Keratinocyte (primary cell): ENCODE data around the gene SPEF1. TPM values are rescaled to one million over a fixed set of nuclear protein-coding genes. Genes with fewer than 3 reads are reported as not detected.

Source experiments
- DNase-seq: peaks from one replicate; pipeline ENCODE4 v3.0.0-alpha.2; 2011; ENCODE audit warnings: low read depth, missing footprints, low spot score
- FAIRE-seq: peaks from 2 replicates; lab custom pipeline; 2011; peaks lifted over from hg19 to GRCh38; lab: Jason Lieb, UNC
- H2AFZ ChIP-seq: 2 replicates; pipeline ENCODE4 v1.6.0; 2012; ENCODE audit warnings: low read length, control low read depth, inconsistent platforms; ENCODE audit not compliant: control insufficient read depth
- H3K27ac ChIP-seq: 2 replicates; pipeline ENCODE4 v1.5.1; 2011; ENCODE audit warnings: low read length; ENCODE audit not compliant: control insufficient read depth, insufficient read depth
- H3K27me3 ChIP-seq: 3 replicates; pipeline ENCODE4 v1.6.0; 2011; ENCODE audit warnings: low read length; ENCODE audit not compliant: control insufficient read depth, insufficient read depth; ENCODE audit errors: extremely low read depth
- H3K36me3 ChIP-seq, 2 experiments: 2 replicates in 1 of 2; 3 replicates in 1 of 2; pipeline ENCODE4 v1.5.1; 2011; ENCODE audit warnings: low read length in 2 of 2, mild to moderate bottlenecking in 1 of 2; ENCODE audit not compliant: control insufficient read depth in 2 of 2, insufficient read depth in 2 of 2; ENCODE audit errors: extremely low read depth in 1 of 2
- H3K4me1 ChIP-seq: 3 replicates; pipeline ENCODE4 v1.5.1; 2011; ENCODE audit warnings: low read length; ENCODE audit not compliant: control insufficient read depth, insufficient read depth; ENCODE audit errors: extremely low read depth
- H3K4me2 ChIP-seq: 3 replicates; pipeline ENCODE4 v1.6.0; 2011; ENCODE audit warnings: low read depth, low read length; ENCODE audit not compliant: control insufficient read depth, insufficient read depth; ENCODE audit errors: extremely low read depth
- H3K4me3 ChIP-seq, 3 experiments: fragments of 200-600 bp in 1 of 3; sonication (generic) in 1 of 3; 2 replicates in 2 of 3; 3 replicates in 1 of 3; pipeline ENCODE4 v1.5.1; 2011 to 2016; ENCODE audit warnings: low read length in 3 of 3, mild to moderate bottlenecking in 3 of 3, control low read depth in 2 of 3, inconsistent platforms in 1 of 3, low read depth in 1 of 3, mixed read lengths in 1 of 3, mixed run types in 1 of 3, moderate library complexity in 1 of 3; ENCODE audit not compliant: control insufficient read depth in 2 of 3, insufficient read depth in 2 of 3; ENCODE audit errors: extremely low read depth in 1 of 3
- H3K79me2 ChIP-seq: 2 replicates; pipeline ENCODE4 v1.6.0; 2012; ENCODE audit warnings: low read length; ENCODE audit not compliant: control insufficient read depth, insufficient read depth
- H3K9ac ChIP-seq: 3 replicates; pipeline ENCODE4 v1.6.0; 2011; ENCODE audit warnings: low read length; ENCODE audit not compliant: control insufficient read depth, insufficient read depth; ENCODE audit errors: extremely low read depth
- H3K9me1 ChIP-seq: 3 replicates; pipeline ENCODE4 v1.6.0; 2011; ENCODE audit warnings: low read length; ENCODE audit not compliant: control insufficient read depth, insufficient read depth; ENCODE audit errors: extremely low read depth
- H3K9me3 ChIP-seq: 2 replicates; pipeline ENCODE4 v1.5.1; 2012; ENCODE audit warnings: low read depth, low read length; ENCODE audit not compliant: control insufficient read depth
- H4K20me1 ChIP-seq: 3 replicates; pipeline ENCODE4 v1.6.0; 2011; ENCODE audit warnings: low read length; ENCODE audit not compliant: control insufficient read depth, insufficient read depth; ENCODE audit errors: extremely low read depth
- CTCF ChIP-seq, 3 experiments: IDR thresholded peaks in 1 of 3; conservative IDR thresholded peaks in 1 of 3; optimal IDR thresholded peaks in 1 of 3; 2 replicates in 2 of 3; 3 replicates in 1 of 3; pipeline versions ENCODE3 to v1.5.1; 2011; ENCODE audit warnings: low read length in 3 of 3, mild to moderate bottlenecking in 3 of 3, moderate library complexity in 2 of 3, control low read depth in 1 of 3, inconsistent platforms in 1 of 3; ENCODE audit not compliant: insufficient read depth in 2 of 3; ENCODE audit errors: extremely low read depth in 1 of 3
- EZH2 ChIP-seq: IDR thresholded peaks from one replicate; pipeline ENCODE4 v1.6.1; 2012; ENCODE audit warnings: inconsistent platforms, mild to moderate bottlenecking, low read length, moderate library complexity
- dilution Hi-C: fragments of 300-500 bp; cut with MboI; formaldehyde crosslinking; loops from one replicate; pipeline ENCODE4 v1.7.0; 2020; ENCODE audit warnings: low sequenced_read_pairs; ENCODE audit not compliant: extremely low pct_ligation_motif_present
- polyA plus RNA-seq, 5 experiments: library from polyadenylated mRNA; depleted of rRNA in 3 of 5; stranded (reverse) in 3 of 5; stranded (forward) in 1 of 5; unstranded in 1 of 5; fragments of >200 nt; gene quantifications; 1 replicate in 1 of 5; 2 replicates in 3 of 5; 3 replicates in 1 of 5; pipeline versions ENCODE4 v1.2.1 to v1.2.3, GENCODE V29; 2011 to 2012; ENCODE audit warnings: missing spikeins in 2 of 5, low read depth in 1 of 5, low replicate concordance in 1 of 5

The SPEF1 gene
- polyA plus RNA-seq, 1 donor (not counting 4 experiments of a cell fraction or from before 2014, with no cell fraction given): 0.07 TPM

- H2AFZ ChIP-seq: no peak overlapping the region
- no peaks in the 10 kb centered on the region for H3K27me3 ChIP-seq
- FAIRE-seq (no peak), DNase-seq (no peak)
- H4K20me1 ChIP-seq: no peaks in the 10 kb centered on the region
- H3K4me3 ChIP-seq: peak overlapping the region; percentile 74 to 90 (median 86)
- H3K36me3 ChIP-seq: peaks cover 20 to 40% of the 10 kb centered on the region in 2 experiments
- H3K4me1 ChIP-seq: peaks cover 47% of the 10 kb centered on the region
- H3K9me3 ChIP-seq: no peaks in the 10 kb centered on the region
- TF ChIP-seq EZH2 (no peak), CTCF (optimal IDR thresholded peaks at IDR 0.05 in 1 of 3, IDR thresholded peaks at IDR 0.05 in 1 of 3, conservative IDR thresholded peaks at IDR 0.05 in 1 of 3; ENCODE audit: extremely low read depth in 1 of 3, insufficient read depth in 2 of 3, low read length in 3 of 3) (no peak)
- H3K9ac ChIP-seq: peak overlapping the region; percentile 88
- no peaks in the 10 kb centered on the region for H3K9me1 ChIP-seq
- peaks cover 32% of the 10 kb centered on the region for H3K79me2 ChIP-seq
- dilution Hi-C loops: no loop called here
- H3K4me2 ChIP-seq: peak overlapping the region; percentile 97
- H3K27ac ChIP-seq: peak overlapping the region; percentile 84
These were observed 15.9 kb upstream of the SPEF1 start for GRCh38 chr20:3797226-3797545.

DNA sequence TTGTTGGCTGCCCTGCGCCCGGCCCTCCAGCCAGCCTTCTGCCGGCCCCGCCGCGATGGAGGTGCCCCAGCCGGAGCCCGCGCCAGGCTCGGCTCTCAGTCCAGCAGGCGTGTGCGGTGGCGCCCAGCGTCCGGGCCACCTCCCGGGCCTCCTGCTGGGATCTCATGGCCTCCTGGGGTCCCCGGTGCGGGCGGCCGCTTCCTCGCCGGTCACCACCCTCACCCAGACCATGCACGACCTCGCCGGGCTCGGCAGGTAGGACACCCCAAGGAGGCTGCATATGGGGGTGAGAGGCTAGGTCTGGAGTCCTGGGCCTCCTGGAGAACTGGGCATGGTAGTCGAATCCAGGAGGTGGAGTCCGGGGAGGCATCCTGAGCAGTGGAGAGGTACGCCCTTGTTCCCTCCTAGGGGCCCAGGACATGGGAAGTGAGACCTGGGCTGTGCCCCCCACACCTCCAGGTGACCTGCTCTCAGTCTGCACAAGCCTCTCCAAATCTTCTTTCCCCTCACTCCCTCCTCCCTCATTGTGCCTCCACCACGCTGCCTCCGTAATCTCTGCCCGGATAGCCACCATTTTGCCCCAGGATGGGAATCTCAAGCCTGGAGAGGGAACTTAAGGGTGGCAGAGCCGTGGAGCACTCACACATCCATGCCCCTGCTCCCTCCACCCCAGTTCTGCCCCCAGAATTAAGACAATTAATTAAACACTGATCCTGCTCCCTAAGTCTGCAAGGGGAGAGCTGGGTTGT is 15.4 kb upstream of the SPEF1 start:
- Histone ChIP-seq H3K4me3 (peak overlapping the region; percentile 74 to 90 (median 86)), H2AFZ (peak overlapping the region; percentile 36), H3K36me3 (peaks cover 17 to 35% of the 10 kb centered on the region in 2 experiments), H3K9me3 (no peaks in the 10 kb centered on the region), H3K9me1 (no peaks in the 10 kb centered on the region), H4K20me1 (no peaks in the 10 kb centered on the region), H3K27me3 (no peaks in the 10 kb centered on the region), H3K9ac (peak overlapping the region; percentile 88), H3K4me1 (peaks cover 47% of the 10 kb centered on the region), H3K4me2 (peak overlapping the region; percentile 97), H3K79me2 (peaks cover 32% of the 10 kb centered on the region), H3K27ac (peak overlapping the region; percentile 84)
- FAIRE-seq: peak; percentile 61
- TF ChIP-seq EZH2 (no peak), CTCF (optimal IDR thresholded peaks at IDR 0.05 in 1 of 3, IDR thresholded peaks at IDR 0.05 in 1 of 3, conservative IDR thresholded peaks at IDR 0.05 in 1 of 3; ENCODE audit: extremely low read depth in 1 of 3, insufficient read depth in 2 of 3, low read length in 3 of 3) (no peak)
- no peak for DNase-seq
- dilution Hi-C loops: no loop called here
